A172 (cell line): ENCODE results near the gene PRPSAP2. TPM values are rescaled to one million over a fixed set of nuclear protein-coding genes. Genes with fewer than 3 reads are reported as not detected.
A peak's percentile ranks its signal among the peaks of the same experiment; 100 is the strongest.
"Not testable (repeated sequence)": the region's sequence is repeated elsewhere in the genome, so short reads cannot be mapped to it uniquely, and the experiment has no call there.

ENCODE experiments used
- DNase-seq: peaks from one replicate; pipeline ENCODE4 v3.0.0-alpha.2; 2015; ENCODE audit warnings: low spot score
- total RNA-seq: library from RNA; depleted of rRNA; stranded (reverse); fragments of >200 nt; shearing (Covaris generic); gene quantifications from 2 replicates; pipeline ENCODE4 v1.2.3, GENCODE V29; 2014

Gene PRPSAP2
- total RNA-seq, 1 experiment from 2014 or later = 49.5 TPM

DNA sequence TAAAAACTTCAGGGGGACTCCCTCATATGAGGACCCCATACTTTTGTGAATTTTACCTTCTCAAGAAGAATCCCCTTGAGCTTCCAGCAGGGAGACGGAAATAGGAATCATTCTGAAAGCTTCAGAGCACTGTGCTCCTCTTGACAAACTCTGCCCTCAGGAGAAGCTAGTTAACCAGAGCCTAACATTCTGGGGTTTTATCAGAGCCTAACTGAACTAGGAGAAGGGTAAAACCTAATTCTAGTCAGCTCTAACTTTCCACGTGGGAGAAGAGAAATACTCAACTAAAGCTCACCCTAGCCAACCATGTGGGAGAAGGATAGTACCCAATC, 80.7 kb downstream of the PRPSAP2 start:
- no peak for DNase-seq

DNA sequence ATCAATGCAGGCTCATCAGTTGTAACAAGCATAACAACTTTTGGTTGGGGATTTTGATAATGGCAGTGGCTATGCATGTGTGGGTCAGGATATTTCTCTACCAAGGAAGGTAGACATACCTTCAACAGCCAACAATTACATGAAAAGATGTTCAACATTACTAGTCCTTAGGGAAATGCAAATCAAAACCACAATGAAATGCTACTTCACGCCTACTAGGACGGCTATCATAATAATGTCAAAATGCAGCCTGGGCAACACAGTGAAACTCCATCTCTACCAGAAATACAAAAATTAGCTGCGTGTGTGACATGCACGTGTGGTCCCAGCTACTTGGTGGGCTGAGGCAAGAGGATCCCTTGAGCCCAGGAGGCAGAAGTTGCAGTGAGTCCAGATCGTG, 86.7 kb downstream of the PRPSAP2 start:
- no peak for DNase-seq

DNA sequence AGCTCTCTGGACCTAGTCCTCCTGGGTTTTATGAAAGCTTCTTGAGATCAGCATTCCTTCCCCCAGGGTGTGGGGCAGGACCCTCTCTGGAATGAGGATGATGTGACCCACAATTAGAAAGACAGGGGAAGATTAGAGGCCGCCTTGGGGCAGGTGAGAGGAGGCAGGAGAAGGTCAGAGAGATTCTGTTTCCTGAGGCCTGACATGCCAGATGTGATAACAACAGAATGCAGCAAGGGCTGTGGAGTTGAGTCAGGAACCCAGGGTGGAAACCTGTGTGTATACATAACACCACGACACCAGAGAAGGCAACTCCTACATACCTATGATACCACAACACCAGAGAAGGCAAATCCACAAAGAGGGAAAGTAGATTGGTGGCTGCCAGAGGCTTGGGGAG, 88.6 kb downstream of the PRPSAP2 start:
- no peak for DNase-seq

GRCh38 chr17:18947866-18948265, 89.9 kb downstream of the PRPSAP2 start:
- DNase-seq = no peak

DNA sequence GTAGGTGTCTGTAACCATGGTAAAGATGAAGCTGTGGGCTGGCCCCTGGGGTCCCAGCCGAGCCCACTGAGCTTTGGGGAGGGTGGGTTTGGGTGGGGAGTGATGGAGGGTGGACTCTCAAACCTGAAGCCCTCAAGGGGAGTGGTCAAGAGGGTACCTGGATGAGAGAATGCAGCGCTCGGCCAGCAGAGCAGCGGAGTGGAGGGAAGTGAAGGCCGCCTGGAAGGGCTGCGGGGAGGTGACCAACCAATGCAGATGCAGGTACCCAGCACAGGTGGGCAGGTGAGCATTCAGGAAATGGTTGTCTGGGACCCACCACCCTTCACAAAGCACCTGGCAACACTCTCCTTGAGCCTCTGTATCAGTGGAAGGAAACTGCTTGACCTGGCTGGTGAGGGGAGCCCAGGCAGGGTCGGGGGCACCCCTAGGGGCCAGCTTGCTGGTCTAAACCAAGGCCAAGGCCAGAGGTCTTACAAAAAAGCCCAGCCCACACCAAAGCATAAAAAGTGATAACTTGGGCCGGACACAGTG, 90.6 kb downstream of the PRPSAP2 start:
- no peak for DNase-seq

DNA sequence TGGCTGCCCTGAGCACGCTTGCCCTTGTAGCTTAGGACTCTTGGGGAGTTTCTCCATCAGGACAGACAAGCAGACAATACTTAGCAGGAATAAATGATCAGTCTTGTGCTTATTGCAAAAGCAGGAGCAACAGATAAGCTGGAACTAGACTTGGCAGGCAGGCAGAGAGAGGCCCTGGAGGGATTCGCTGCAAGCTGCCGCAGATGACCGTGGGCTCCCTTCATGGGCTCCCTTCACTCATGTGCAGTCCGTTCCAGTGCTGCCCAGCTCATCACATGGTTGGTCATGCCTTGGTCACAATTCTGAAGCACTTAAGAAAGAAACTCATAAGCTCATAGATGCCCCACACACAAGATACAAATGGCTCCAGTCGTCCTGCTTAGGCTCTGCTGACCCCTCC, 91.6 kb downstream of the PRPSAP2 start:
- no peak for DNase-seq

- no peak for DNase-seq
These were observed 92.4 kb downstream of the PRPSAP2 start for GRCh38 chr17:18950346-18950745.

DNA sequence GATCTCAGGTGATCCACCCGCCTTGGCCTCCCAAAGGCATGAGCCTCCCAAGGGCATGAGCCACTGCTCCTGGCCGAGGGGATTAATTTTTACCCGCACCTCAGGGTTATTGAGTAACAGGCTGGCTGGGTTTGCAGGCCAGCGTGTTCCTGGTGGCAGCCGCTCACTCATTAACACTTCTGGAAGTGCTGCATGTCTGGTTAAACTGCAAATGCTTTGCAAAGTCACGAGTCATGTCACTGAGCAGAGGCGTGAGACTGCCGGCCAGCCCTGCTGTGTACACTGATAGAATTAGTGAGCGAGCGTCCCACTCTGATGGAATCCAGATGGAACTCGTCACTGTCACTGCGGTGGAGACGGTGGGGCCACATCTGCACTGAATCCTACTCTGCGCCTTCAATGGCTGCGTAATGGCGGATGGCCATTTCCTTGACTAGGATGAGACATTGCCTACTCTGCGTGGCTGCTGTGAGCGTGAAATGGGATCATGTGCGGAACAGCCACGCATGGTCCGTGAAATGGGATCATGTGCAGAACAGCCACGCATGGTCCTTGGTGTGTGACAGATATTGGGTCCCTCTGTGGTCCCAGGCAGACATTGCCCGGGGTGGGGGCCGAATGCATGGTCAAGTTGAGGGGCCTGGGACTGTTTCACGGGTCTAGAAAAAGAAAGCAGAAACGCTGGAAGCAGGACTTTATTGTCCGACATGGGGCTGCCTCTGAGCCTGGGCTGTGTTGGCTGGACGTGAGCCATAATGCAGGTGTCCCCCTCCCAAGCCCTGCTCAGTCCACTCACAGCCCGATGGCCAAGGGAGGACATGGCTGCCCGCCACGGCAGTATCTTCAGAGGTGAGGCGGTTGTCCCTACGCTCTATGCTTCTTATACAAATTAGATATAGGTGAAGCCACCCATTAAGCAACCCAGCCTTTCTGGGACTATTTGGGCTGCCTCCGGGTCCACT, 93.3 kb downstream of the PRPSAP2 start:
- no peak for DNase-seq

- DNase-seq = no peak
These were observed 94.3 kb downstream of the PRPSAP2 start, which contains the start of gene SLC5A10 for GRCh38 chr17:18951941-18952842. SLC5A10 (plus strand) TSS chr17:18952165; CDS start chr17:18952206, 41 bp downstream.

DNA sequence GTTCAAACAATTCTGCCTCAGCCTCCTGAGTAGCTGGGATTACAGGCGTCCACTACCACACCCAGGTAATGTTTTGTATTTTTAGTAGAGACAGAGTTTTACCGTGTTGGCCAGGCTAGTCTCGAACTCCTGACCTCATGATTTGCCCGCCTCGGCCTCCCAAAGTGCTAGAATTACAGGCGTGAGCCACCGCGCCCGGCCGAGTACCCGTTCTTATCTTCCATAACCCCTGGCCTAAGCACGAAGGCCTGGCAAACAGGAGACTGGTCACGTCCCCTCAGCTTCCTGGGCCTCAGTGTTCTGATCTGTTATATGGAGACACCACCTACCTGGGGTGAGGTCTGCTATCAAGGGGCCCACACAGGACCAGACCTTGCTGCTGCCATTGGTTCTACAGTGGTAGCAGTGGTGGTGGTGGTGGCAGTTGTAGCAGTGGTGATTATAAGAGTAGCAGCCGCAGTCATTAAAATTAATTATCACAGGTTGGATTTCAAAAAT, 95.3 kb downstream of the PRPSAP2 start:
- DNase-seq = no peak

GRCh38 chr17:18954321-18954720, 96.4 kb downstream of the PRPSAP2 start:
- no peak for DNase-seq

DNA sequence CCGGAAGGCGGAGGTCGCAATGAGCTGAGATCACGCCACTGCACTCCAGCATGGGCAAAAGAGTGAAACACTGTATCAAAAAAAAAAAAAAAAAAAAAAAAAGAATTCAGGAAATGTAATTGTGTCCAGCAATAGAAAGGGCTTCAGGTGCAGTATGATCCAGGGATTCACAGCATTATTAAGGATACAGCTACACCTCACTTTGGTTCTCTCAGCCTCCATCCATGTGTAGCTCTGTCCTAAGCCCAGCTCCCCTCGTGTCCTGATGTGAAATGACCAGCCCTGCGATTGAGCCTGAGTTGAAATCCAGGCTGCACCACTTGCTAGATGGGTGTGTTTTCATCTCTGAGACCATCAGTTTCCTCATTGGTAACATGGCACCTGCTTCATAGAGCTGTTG, 97.1 kb downstream of the PRPSAP2 start:
- no peak for DNase-seq

- not testable (repeated sequence) for DNase-seq
These were observed 98.1 kb downstream of the PRPSAP2 start for GRCh38 chr17:18956021-18956420.

DNA sequence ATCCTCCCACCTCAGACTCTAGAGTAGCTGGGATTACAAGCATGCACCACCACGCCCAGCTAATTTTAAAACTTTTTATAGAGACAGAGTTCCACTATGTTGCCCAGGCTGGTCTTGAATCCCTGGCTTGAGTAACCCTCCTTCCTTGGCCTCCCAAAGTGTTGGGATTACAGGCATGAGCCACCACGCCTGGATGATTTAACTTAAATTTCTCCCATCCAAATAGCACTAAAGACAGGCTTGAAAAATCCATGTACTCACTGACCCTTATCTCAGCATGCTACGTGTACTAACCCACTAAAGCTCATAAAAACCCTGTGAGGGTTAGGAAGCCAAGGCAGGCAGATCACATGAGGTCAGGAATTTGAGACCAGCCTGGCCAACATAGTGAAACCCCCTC, 98.7 kb downstream of the PRPSAP2 start:
- DNase-seq = no peak

GRCh38 chr17:18957831-18958230, 99.9 kb downstream of the PRPSAP2 start:
- no peak for DNase-seq

DNA sequence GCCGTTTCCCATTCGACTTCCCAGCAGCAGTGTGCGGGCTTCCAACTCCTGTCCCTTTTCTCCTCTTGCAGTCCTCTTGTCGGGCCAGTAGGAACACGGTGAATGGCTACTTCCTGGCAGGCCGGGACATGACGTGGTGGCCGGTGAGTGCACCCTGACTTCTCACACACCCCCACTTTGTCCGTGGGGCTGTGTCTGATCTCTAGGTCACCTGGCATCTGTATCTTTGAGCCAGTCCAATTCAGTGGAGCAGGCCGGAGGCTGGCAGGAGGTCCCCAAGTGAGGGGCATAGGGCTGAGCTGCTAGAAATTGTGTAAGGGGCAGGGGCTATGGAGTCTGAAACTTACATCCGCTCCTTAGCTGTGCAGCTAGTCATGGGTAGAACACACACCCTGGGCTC, 100.7 kb downstream of the PRPSAP2 start:
- no peak for DNase-seq

- peak; percentile 26 for DNase-seq
These were observed 101.3 kb downstream of the PRPSAP2 start for GRCh38 chr17:18959071-18959844.

DNA sequence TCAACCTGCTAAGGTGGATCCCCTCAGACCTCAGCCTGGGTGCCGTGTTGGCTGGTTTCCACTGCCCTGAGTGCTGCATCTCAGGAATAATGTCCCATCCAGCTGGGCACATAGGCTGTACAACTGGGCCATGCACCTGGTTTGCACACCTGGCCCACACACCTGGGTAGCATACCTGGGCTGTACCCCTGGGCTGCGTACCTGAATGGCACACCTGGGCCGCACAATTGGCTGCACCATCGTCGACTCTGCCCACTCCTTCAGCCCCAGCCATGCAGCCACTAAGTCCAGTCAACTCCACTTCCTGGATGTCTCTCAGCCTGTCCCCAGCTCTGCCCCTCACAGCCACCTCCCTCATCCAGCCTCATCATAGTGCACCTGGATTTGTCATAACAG, 101.9 kb downstream of the PRPSAP2 start:
- no peak for DNase-seq

- no peak for DNase-seq
These were observed 102.3 kb downstream of the PRPSAP2 start for GRCh38 chr17:18960241-18960665.

GRCh38 chr17:18960803-18961511, 103.0 kb downstream of the PRPSAP2 start:
- DNase-seq = peak; percentile 66
